H9 (cell line): ENCODE data around the gene CENPQ. TPM values are rescaled to one million over a fixed set of nuclear protein-coding genes. Genes with fewer than 3 reads are reported as not detected.

Experiments used
- DNase-seq: peaks from one replicate; pipeline ENCODE4 v3.0.0-alpha.2; 2017
- H2AFZ ChIP-seq: one replicate; pipeline ENCODE4 v1.6.1; 2013; ENCODE audit warnings: mild to moderate bottlenecking, low read length, control low read depth, moderate library complexity
- H2AK5ac ChIP-seq: 2 replicates; pipeline ENCODE4 v1.6.1; 2013; ENCODE audit warnings: low read length, control low read depth, mixed read lengths; ENCODE audit not compliant: insufficient read length
- H2BK120ac ChIP-seq: one replicate; pipeline ENCODE4 v1.6.1; 2013; ENCODE audit warnings: low read depth, mild to moderate bottlenecking, low read length, control low read depth, inconsistent platforms; ENCODE audit not compliant: poor library complexity, severe bottlenecking
- H2BK12ac ChIP-seq: 2 replicates; pipeline ENCODE4 v1.6.1; 2013; ENCODE audit warnings: low read length, control low read depth, mixed read lengths, low read depth; ENCODE audit not compliant: insufficient read length
- H2BK15ac ChIP-seq: 2 replicates; pipeline ENCODE4 v1.6.1; 2013; ENCODE audit warnings: low read depth, low read length, control low read depth
- H2BK20ac ChIP-seq: one replicate; pipeline ENCODE4 v1.6.1; 2013; ENCODE audit warnings: low read depth, mild to moderate bottlenecking, low read length, control low read depth, inconsistent platforms; ENCODE audit not compliant: poor library complexity, severe bottlenecking
- H2BK5ac ChIP-seq: 2 replicates; pipeline ENCODE4 v1.6.1; 2013; ENCODE audit warnings: low read length, control low read depth, mixed read lengths; ENCODE audit not compliant: insufficient read length
- H3K14ac ChIP-seq: 2 replicates; pipeline ENCODE4 v1.6.1; 2013; ENCODE audit warnings: low read length, control low read depth; ENCODE audit not compliant: insufficient read depth
- H3K18ac ChIP-seq: 2 replicates; pipeline ENCODE4 v1.6.1; 2013; ENCODE audit warnings: low read depth, mild to moderate bottlenecking, mixed read lengths, low read length, control low read depth; ENCODE audit not compliant: insufficient read length
- H3K23ac ChIP-seq: 2 replicates; pipeline ENCODE4 v1.6.1; 2013; ENCODE audit warnings: low read length, control low read depth, mixed read lengths, low read depth; ENCODE audit not compliant: insufficient read length
- H3K23me2 ChIP-seq: 2 replicates; pipeline ENCODE4 v1.6.1; 2013; ENCODE audit warnings: low read depth, mild to moderate bottlenecking, mixed read lengths, low read length, control low read depth; ENCODE audit not compliant: insufficient read length, poor library complexity, severe bottlenecking
- H3K27ac ChIP-seq: 2 replicates; pipeline ENCODE4 v1.5.1; 2013; ENCODE audit warnings: low read length, control low read depth, mixed read lengths, low read depth; ENCODE audit not compliant: insufficient read length
- H3K27me3 ChIP-seq: 2 replicates; pipeline ENCODE4 v1.6.1; 2013; ENCODE audit warnings: low read length, control low read depth, inconsistent platforms; ENCODE audit not compliant: insufficient read depth
- H3K4ac ChIP-seq: 2 replicates; pipeline ENCODE4 v1.6.1; 2013; ENCODE audit warnings: low read depth, mild to moderate bottlenecking, control low read depth, inconsistent platforms, low read length, moderate library complexity
- H3K4me1 ChIP-seq: 2 replicates; pipeline ENCODE4 v1.6.1; 2013; ENCODE audit warnings: low read length, control low read depth, inconsistent platforms; ENCODE audit not compliant: insufficient read depth
- H3K4me2 ChIP-seq: 2 replicates; pipeline ENCODE4 v1.6.1; 2013; ENCODE audit warnings: low read length, control low read depth, mixed read lengths; ENCODE audit not compliant: insufficient read length, insufficient read depth
- H3K56ac ChIP-seq: 2 replicates; pipeline ENCODE4 v1.6.1; 2013; ENCODE audit warnings: low read depth, mild to moderate bottlenecking, mixed read lengths, low read length, control low read depth; ENCODE audit not compliant: insufficient read length
- H3K79me1 ChIP-seq: 2 replicates; pipeline ENCODE4 v1.6.1; 2013; ENCODE audit warnings: low read depth, mild to moderate bottlenecking, moderate library complexity, low read length, control low read depth, inconsistent platforms; ENCODE audit not compliant: insufficient read depth, poor library complexity, severe bottlenecking
- H3K79me2 ChIP-seq: 2 replicates; pipeline ENCODE4 v1.6.1; 2013; ENCODE audit warnings: low read length, control low read depth, inconsistent platforms; ENCODE audit not compliant: insufficient read depth
- H3K9ac ChIP-seq: 2 replicates; pipeline ENCODE4 v1.6.1; 2013; ENCODE audit warnings: low read length, control low read depth, mixed read lengths; ENCODE audit not compliant: insufficient read length; ENCODE audit errors: extremely low read depth
- H3K9me3 ChIP-seq: one replicate; pipeline ENCODE4 v1.6.1; 2013; ENCODE audit warnings: low read depth, low read length, inconsistent platforms; ENCODE audit not compliant: control insufficient read depth
- H3T11ph ChIP-seq: one replicate; pipeline ENCODE4 v1.6.1; 2013; ENCODE audit warnings: mild to moderate bottlenecking, low read length, control low read depth, inconsistent platforms
- H4K20me1 ChIP-seq: one replicate; pipeline ENCODE4 v1.6.1; 2013; ENCODE audit not compliant: control insufficient read depth, insufficient read length, insufficient read depth
- H4K5ac ChIP-seq: 2 replicates; pipeline ENCODE4 v1.6.1; 2013; ENCODE audit warnings: low read depth, mild to moderate bottlenecking, mixed read lengths, low read length, control low read depth; ENCODE audit not compliant: insufficient read length
- H4K8ac ChIP-seq: replicated peaks from 2 replicates; pipeline ENCODE4 v1.6.1; 2013; ENCODE audit warnings: low read length, control low read depth, mixed read lengths, low read depth; ENCODE audit not compliant: insufficient read length
- H4K91ac ChIP-seq: 2 replicates; pipeline ENCODE4 v1.6.1; 2013; ENCODE audit warnings: low read depth, mild to moderate bottlenecking, moderate library complexity, mixed read lengths, low read length, control low read depth; ENCODE audit not compliant: insufficient read length
- H3K27ac Mint-ChIP-seq, 3 experiments: 2 replicates in 2 of 3; 3 replicates in 1 of 3; pipeline ENCODE4 v1.8.0; 2020 to 2021; ENCODE audit warnings: mixed read lengths in 3 of 3, mild to moderate bottlenecking in 1 of 3, moderate library complexity in 1 of 3
- H3K27me3 Mint-ChIP-seq: 2 replicates; pipeline ENCODE4 v1.8.0; 2021; ENCODE audit warnings: low read depth, mild to moderate bottlenecking, moderate library complexity, mixed read lengths
- H3K36me3 Mint-ChIP-seq, 3 experiments: 2 replicates in 2 of 3; 3 replicates in 1 of 3; pipeline ENCODE4 v1.8.0; 2020 to 2021; ENCODE audit warnings: low read depth in 3 of 3, mixed read lengths in 3 of 3; ENCODE audit not compliant: insufficient read depth in 1 of 3
- H3K4me1 Mint-ChIP-seq, 2 experiments: 2 replicates each; pipeline ENCODE4 v1.8.0; 2020; ENCODE audit warnings: mixed read lengths in 2 of 2
- H3K4me3 Mint-ChIP-seq, 2 experiments: 2 replicates in 1 of 2; 3 replicates in 1 of 2; pipeline ENCODE4 v1.8.0; 2020 to 2021; ENCODE audit warnings: mild to moderate bottlenecking in 2 of 2, mixed read lengths in 2 of 2, moderate library complexity in 1 of 2
- H3K9me3 Mint-ChIP-seq, 2 experiments: 2 replicates in 1 of 2; 3 replicates in 1 of 2; pipeline ENCODE4 v1.8.0; 2020; ENCODE audit warnings: mild to moderate bottlenecking in 2 of 2, mixed read lengths in 2 of 2, moderate library complexity in 1 of 2
- WGBS: extraction: QIAGEN DNeasy Blood & Tissue Kit; methylation state at CpG from one replicate; pipeline ENCODE4 v1.1.7; 2013; ENCODE audit warnings: missing lambda C conversion rate, low lambda C conversion rate, mixed read lengths; ENCODE audit not compliant: insufficient read length; ENCODE audit errors: extremely low coverage; 5-methylcytosine and 5-hydroxymethylcytosine counted together
- total RNA-seq: library from RNA; stranded (reverse); gene quantifications from 2 replicates; pipeline ENCODE4 v1.2.1, GENCODE V29; 2021
- TF ChIP-seq, protein P1 (sequence below): fragments of 200-600 bp; sonication (generic); conservative IDR thresholded peaks from 3 replicates; pipeline ENCODE4 v1.8.0; 2021; ENCODE audit warnings: antibody characterized with exemption, mild to moderate bottlenecking

The CENPQ gene
- total RNA-seq, 1 experiment from 2014 or later = 15.5 TPM

DNA sequence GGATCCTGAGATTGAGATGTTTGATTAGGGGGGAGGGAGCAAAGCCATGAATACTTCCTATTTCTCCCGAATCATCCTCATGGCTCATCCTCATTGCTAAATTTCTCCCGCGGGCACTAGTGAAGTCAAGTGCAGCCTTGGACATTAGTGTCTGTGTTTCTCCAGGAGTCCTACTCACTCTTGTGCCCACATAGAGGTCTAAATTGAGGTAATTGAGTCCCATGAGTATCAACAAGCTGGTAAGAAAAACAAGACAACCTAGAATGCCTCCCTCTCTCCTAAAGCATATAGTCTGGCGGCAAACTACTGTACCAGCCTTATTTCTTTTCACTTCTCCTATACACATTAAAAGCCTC, 420 bp downstream of the CENPQ start:
- Histone ChIP-seq H3T11ph (peak overlapping the region; percentile 85), H3K9ac (peak overlapping the region; percentile 99), H3K79me2 (peaks cover 14% of the 10 kb centered on the region; the same call in 1 of the 2 replicates), H3K18ac (peak overlapping the region; percentile 88), H3K4me2 (peak overlapping the region; percentile 89), H2AFZ (peak overlapping the region; percentile 87), H3K27ac (peak overlapping the region; percentile 81), H3K9me3 (no peaks in the 10 kb centered on the region), H2BK15ac (no peak overlapping the region), H3K4ac (peak overlapping the region; percentile 69; the same call in 1 of the 2 replicates), H2BK12ac (no peak overlapping the region), H2BK5ac (peak overlapping the region; percentile 85), H3K14ac (peak overlapping the region; percentile 96; the same call in 1 of the 2 replicates), H3K27me3 (no peaks in the 10 kb centered on the region), H2BK20ac (no peak overlapping the region), H4K8ac (peak overlapping the region; percentile 67), H3K56ac (no peak overlapping the region), H3K23ac (peak overlapping the region; percentile 57), H4K5ac (peak overlapping the region; percentile 86), H3K79me1 (no peaks in the 10 kb centered on the region), H3K4me1 (no peaks in the 10 kb centered on the region), H2BK120ac (peak overlapping the region; percentile 70), H4K20me1 (no peaks in the 10 kb centered on the region), H2AK5ac (peak overlapping the region; percentile 41), H3K23me2 (peaks cover 3% of the 10 kb centered on the region), H4K91ac (no peak overlapping the region)
- H3K27me3 Mint-ChIP-seq = no peaks in the 10 kb centered on the region
- TF ChIP-seq, protein P1, sequence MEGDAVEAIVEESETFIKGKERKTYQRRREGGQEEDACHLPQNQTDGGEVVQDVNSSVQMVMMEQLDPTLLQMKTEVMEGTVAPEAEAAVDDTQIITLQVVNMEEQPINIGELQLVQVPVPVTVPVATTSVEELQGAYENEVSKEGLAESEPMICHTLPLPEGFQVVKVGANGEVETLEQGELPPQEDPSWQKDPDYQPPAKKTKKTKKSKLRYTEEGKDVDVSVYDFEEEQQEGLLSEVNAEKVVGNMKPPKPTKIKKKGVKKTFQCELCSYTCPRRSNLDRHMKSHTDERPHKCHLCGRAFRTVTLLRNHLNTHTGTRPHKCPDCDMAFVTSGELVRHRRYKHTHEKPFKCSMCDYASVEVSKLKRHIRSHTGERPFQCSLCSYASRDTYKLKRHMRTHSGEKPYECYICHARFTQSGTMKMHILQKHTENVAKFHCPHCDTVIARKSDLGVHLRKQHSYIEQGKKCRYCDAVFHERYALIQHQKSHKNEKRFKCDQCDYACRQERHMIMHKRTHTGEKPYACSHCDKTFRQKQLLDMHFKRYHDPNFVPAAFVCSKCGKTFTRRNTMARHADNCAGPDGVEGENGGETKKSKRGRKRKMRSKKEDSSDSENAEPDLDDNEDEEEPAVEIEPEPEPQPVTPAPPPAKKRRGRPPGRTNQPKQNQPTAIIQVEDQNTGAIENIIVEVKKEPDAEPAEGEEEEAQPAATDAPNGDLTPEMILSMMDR = no peak
- peaks cover 0 to 4% (median 2%) of the 10 kb centered on the region in 3 experiments; a peak in 2 of 7 replicates for H3K36me3 Mint-ChIP-seq
- no peak for DNase-seq
- WGBS = no CpG with 5 or more reads among the region's 4 CpGs
- H3K4me1 Mint-ChIP-seq = peaks cover 12 to 15% of the 10 kb centered on the region in 2 experiments
- H3K9me3 Mint-ChIP-seq = no peaks in the 10 kb centered on the region
- H3K27ac Mint-ChIP-seq = peak overlapping the region; percentile 96 to 100 (median 99)
- H3K4me3 Mint-ChIP-seq = peak overlapping the region; percentile 98 to 99
